ENCODE measurements around the gene MYL12B.
"Not testable (repeated sequence)": the region's sequence is repeated elsewhere in the genome, so short reads cannot be mapped to it uniquely, and the experiment has no call there.

The MYL12B gene

GRCh38 chr18:3261373-3262233 lies at the start of gene MYL12B:
Gene MYL12B (plus strand): TSS chr18:3262133. CDS start chr18:3272899, 10,766 bp downstream.
- DNase-seq = no peak

GRCh38 chr18:3212657-3213056 lies 49.3 kb upstream of the MYL12B start:
- no peak for DNase-seq

GRCh38 chr18:3213300-3214059 lies 48.5 kb upstream of the MYL12B start:
- DNase-seq = no peak

- no peak for DNase-seq
Observed at GRCh38 chr18:3214855-3215637, 46.9 kb upstream of the MYL12B start.

GRCh38 chr18:3216987-3217386 lies 44.9 kb upstream of the MYL12B start:
- DNase-seq = no peak

GRCh38 chr18:3217948-3218647 lies 43.8 kb upstream of the MYL12B start:
- no peak for DNase-seq

- no peak for DNase-seq
Observed at GRCh38 chr18:3218819-3219218, 43.1 kb upstream of the MYL12B start.

GRCh38 chr18:3219241-3219630 lies 42.7 kb upstream of the MYL12B start:
- DNase-seq = no peak

GRCh38 chr18:3219631-3220335 lies 42.1 kb upstream of the MYL12B start, which contains the start of gene MYOM1:
Gene MYOM1 (minus strand): TSS chr18:3219968. CDS start chr18:3215223, 4,745 bp downstream.
- no peak for DNase-seq

GRCh38 chr18:3220868-3221267 lies 41.1 kb upstream of the MYL12B start:
- DNase-seq = not testable (repeated sequence)

- DNase-seq = no peak
Observed at GRCh38 chr18:3221496-3221895, 40.4 kb upstream of the MYL12B start.

- DNase-seq = no peak
Observed at GRCh38 chr18:3223356-3223755, 38.6 kb upstream of the MYL12B start.

GRCh38 chr18:3224223-3224622 lies 37.7 kb upstream of the MYL12B start:
- no peak for DNase-seq

GRCh38 chr18:3225588-3225987 lies 36.3 kb upstream of the MYL12B start:
- no peak for DNase-seq

- no peak for DNase-seq
Observed at GRCh38 chr18:3226048-3226447, 35.9 kb upstream of the MYL12B start.

- no peak for DNase-seq
Observed at GRCh38 chr18:3230401-3231334, 31.3 kb upstream of the MYL12B start.

- no peak for DNase-seq
Observed at GRCh38 chr18:3233004-3233403, 28.9 kb upstream of the MYL12B start.

GRCh38 chr18:3233433-3234168 lies 28.3 kb upstream of the MYL12B start:
- no peak for DNase-seq

- no peak for DNase-seq
Observed at GRCh38 chr18:3234457-3234856, 27.5 kb upstream of the MYL12B start.

GRCh38 chr18:3235846-3236245 lies 26.1 kb upstream of the MYL12B start:
- no peak for DNase-seq
